DND-41 (cell line): ENCODE data around the gene INPP5J.

Source experiments
- CTCF ChIP-seq: IDR thresholded peaks from 2 replicates; pipeline ENCODE4 v1.5.1; 2012; ENCODE audit warnings: borderline replicate concordance, low read length, moderate library complexity, mild to moderate bottlenecking; ENCODE audit not compliant: poor library complexity, severe bottlenecking; ENCODE audit errors: extremely low read depth
- EZH2 ChIP-seq: IDR thresholded peaks from 3 replicates; pipeline ENCODE4 v1.6.1; 2012; ENCODE audit warnings: borderline replicate concordance, low read depth, mild to moderate bottlenecking, moderate library complexity, low read length, inconsistent platforms; ENCODE audit not compliant: severe bottlenecking

- no peak for TF ChIP-seq CTCF
- TF ChIP-seq EZH2 = no peak
These were observed 11.9 kb downstream of the INPP5J start for GRCh38 chr22:31134688-31135087.
